Tibial artery (tissue), 4 donors: ENCODE results near the gene HSD17B3.

Source experiments
- DNase-seq, 2 donors: peaks; one replicate each; pipeline ENCODE4 v3.0.0-alpha.2; 2019
- H3K27ac ChIP-seq, 2 donors: fragments of 200-600 bp; sonication (generic) in 1 of 2; 1 replicate in 1 of 2; 2 replicates in 1 of 2; pipeline ENCODE4 v1.5.1; 2018 to 2019; ENCODE audit warnings: mild to moderate bottlenecking in 1 of 2
- H3K27me3 ChIP-seq, 2 donors: fragments of 200-600 bp; sonication (generic) in 1 of 2; one replicate each; pipeline versions ENCODE4 v1.5.1 to v1.6.0; 2016 to 2019
- H3K36me3 ChIP-seq, 3 donors: fragments of 200-600 bp; sonication (generic) in 2 of 3; one replicate each; pipeline ENCODE4 v1.5.1; 2016 to 2019; ENCODE audit warnings: mild to moderate bottlenecking in 2 of 3
- H3K4me1 ChIP-seq, 4 donors: fragments of 200-600 bp; sonication (generic) in 2 of 4; 1 replicate in 3 of 4; 2 replicates in 1 of 4; pipeline ENCODE4 v1.5.1; 2016 to 2019
- H3K4me3 ChIP-seq, 2 donors: fragments of 200-600 bp; sonication (generic) in 1 of 2; 1 replicate in 1 of 2; 2 replicates in 1 of 2; pipeline ENCODE4 v1.5.1; 2018 to 2019; ENCODE audit warnings: mild to moderate bottlenecking in 2 of 2
- H3K9me3 ChIP-seq, 3 donors: fragments of 200-600 bp; sonication (generic) in 1 of 3; one replicate each; pipeline ENCODE4 v1.5.1; 2016 to 2019
- CTCF ChIP-seq, 2 experiments: fragments of 200-600 bp in 1 of 2; fragments of 450-650 bp in 1 of 2; IDR thresholded peaks; one replicate each; pipeline ENCODE4 v1.5.1; 2017 to 2019; ENCODE audit warnings: antibody characterized with exemption in 2 of 2, mild to moderate bottlenecking in 1 of 2, moderate library complexity in 1 of 2
- intact Hi-C: fragments of 100-400 bp; cut with DNase I; formaldehyde crosslinking; loops from one replicate; pipeline ENCODE4 v1.15.0; 2023; ENCODE audit warnings: low total_unique reads

HSD17B3 gene

GRCh38 chr9:96209407-96210271 is 92.3 kb downstream of the HSD17B3 start:
- Histone ChIP-seq H3K4me1 (no peaks in the 10 kb centered on the region), H3K27ac (no peak overlapping the region), H3K9me3 (no peaks in the 10 kb centered on the region), H3K4me3 (no peak overlapping the region), H3K27me3 (no peaks in the 10 kb centered on the region), H3K36me3 (no peaks in the 10 kb centered on the region)
- peak in 1 of 2 donors; percentile 73 for DNase-seq
- intact Hi-C loops: loop anchor here (10.0 kb wide), 1 partner anchor 335 kb away; the partner anchor contains the start of gene ERCC6L2
- TF ChIP-seq CTCF (IDR thresholded peaks at IDR 0.05): no peak

- no peaks in the 10 kb centered on the region for H3K27me3 ChIP-seq
- no peak overlapping the region for H3K27ac ChIP-seq
- no peak for TF ChIP-seq CTCF (IDR thresholded peaks at IDR 0.05)
- H3K36me3 ChIP-seq: no peaks in the 10 kb centered on the region
- no peaks in the 10 kb centered on the region for H3K4me1 ChIP-seq
- no peak overlapping the region for H3K4me3 ChIP-seq
- intact Hi-C loops: no loop called here
- no peak for DNase-seq
- H3K9me3 ChIP-seq: no peaks in the 10 kb centered on the region
These were observed 95.7 kb downstream of the HSD17B3 start for GRCh38 chr9:96206156-96206751.

- no peaks in the 10 kb centered on the region for H3K9me3 ChIP-seq
- no peak for DNase-seq
- intact Hi-C loops: no loop called here
- H3K27ac ChIP-seq: no peak overlapping the region
- H3K4me3 ChIP-seq: no peak overlapping the region
- no peaks in the 10 kb centered on the region for H3K4me1 ChIP-seq
- no peaks in the 10 kb centered on the region for H3K27me3 ChIP-seq
- no peak for TF ChIP-seq CTCF (IDR thresholded peaks at IDR 0.05)
- no peaks in the 10 kb centered on the region for H3K36me3 ChIP-seq
These were observed 97.1 kb downstream of the HSD17B3 start for GRCh38 chr9:96204853-96205252.

- DNase-seq: peak in 1 of 2 donors; percentile 40
- TF ChIP-seq CTCF (IDR thresholded peaks at IDR 0.05): no peak
- H3K4me3 ChIP-seq: no peak overlapping the region
- H3K4me1 ChIP-seq: no peaks in the 10 kb centered on the region
- no peaks in the 10 kb centered on the region for H3K36me3 ChIP-seq
- intact Hi-C loops: no loop called here
- no peak overlapping the region for H3K27ac ChIP-seq
- no peaks in the 10 kb centered on the region for H3K27me3 ChIP-seq
- no peaks in the 10 kb centered on the region for H3K9me3 ChIP-seq
These were observed 98.0 kb downstream of the HSD17B3 start for GRCh38 chr9:96203867-96204501.

- no peak overlapping the region for H3K27ac ChIP-seq
- intact Hi-C loops: no loop called here
These were observed 98.8 kb downstream of the HSD17B3 start for GRCh38 chr9:96202971-96203780.

More at GRCh38 chr9:96202971-96203780, 98.8 kb downstream of the HSD17B3 start:
- Histone ChIP-seq H3K9me3 (no peaks in the 10 kb centered on the region), H3K4me3 (no peak overlapping the region), H3K27me3 (no peaks in the 10 kb centered on the region), H3K4me1 (no peaks in the 10 kb centered on the region), H3K36me3 (no peaks in the 10 kb centered on the region)
- peak in 1 of 2 donors; percentile 29 for DNase-seq
- no peak for TF ChIP-seq CTCF (IDR thresholded peaks at IDR 0.05)
